GM19099 (cell line): ENCODE results near the gene RC3H2.

Experiments
- POLR2A ChIP-seq: IDR thresholded peaks from 3 replicates; pipeline ENCODE4 v1.6.1; 2011; ENCODE audit warnings: low read depth; ENCODE audit not compliant: insufficient read length; ENCODE audit errors: extremely low read depth

The RC3H2 gene

GRCh38 chr9:122931226-122932121 is 26.3 kb upstream of the RC3H2 start, which contains the start of gene ZBTB26:
TSS of gene ZBTB26 (minus strand) at chr9:122931512. CDS start at chr9:122919934, 11,578 bp downstream.
- TF ChIP-seq POLR2A = peak; percentile 89

GRCh38 chr9:122930541-122931225 is 25.5 kb upstream of the RC3H2 start:
- no peak for TF ChIP-seq POLR2A

GRCh38 chr9:122929796-122930354 is 24.7 kb upstream of the RC3H2 start:
- TF ChIP-seq POLR2A = no peak

GRCh38 chr9:122923947-122924346 is 18.8 kb upstream of the RC3H2 start:
- TF ChIP-seq POLR2A = no peak

GRCh38 chr9:122922713-122923112 is 17.6 kb upstream of the RC3H2 start:
- no peak for TF ChIP-seq POLR2A

GRCh38 chr9:122918310-122918709 is 13.2 kb upstream of the RC3H2 start:
- no peak for TF ChIP-seq POLR2A

GRCh38 chr9:122912964-122913673 is 8.0 kb upstream of the RC3H2 start, which contains the start of gene ZBTB6:
TSS of gene ZBTB6 (minus strand) at chr9:122913323. CDS start at chr9:122912072, 1,251 bp downstream.
- TF ChIP-seq POLR2A = peak; percentile 85

GRCh38 chr9:122912671-122912963 is 7.5 kb upstream of the RC3H2 start:
- no peak for TF ChIP-seq POLR2A

- TF ChIP-seq POLR2A = no peak
These were observed 715 bp downstream of the RC3H2 start for GRCh38 chr9:122904466-122904822.

- TF ChIP-seq POLR2A = no peak
These were observed 4.4 kb downstream of the RC3H2 start for GRCh38 chr9:122900791-122901190.

- TF ChIP-seq POLR2A = no peak
These were observed 7.2 kb downstream of the RC3H2 start for GRCh38 chr9:122897969-122898368.

- no peak for TF ChIP-seq POLR2A
These were observed 16.7 kb downstream of the RC3H2 start for GRCh38 chr9:122888480-122888879.

GRCh38 chr9:122883125-122883524 is 22.0 kb downstream of the RC3H2 start:
- no peak for TF ChIP-seq POLR2A

- no peak for TF ChIP-seq POLR2A
These were observed 25.7 kb downstream of the RC3H2 start for GRCh38 chr9:122879443-122879842.

- TF ChIP-seq POLR2A = no peak
These were observed 29.6 kb downstream of the RC3H2 start for GRCh38 chr9:122875523-122875922.
